ENCODE results near the gene HES4.
"Not testable (repeated sequence)": the region's sequence is repeated elsewhere in the genome, so short reads cannot be mapped to it uniquely, and the experiment has no call there.

HES4 gene

GRCh38 chr1:978069-978834, 21.6 kb downstream of the HES4 start:
- Mint-ChIP-seq H3K4me1 (ENCODE audit: low read depth) (peaks cover 5% of the 10 kb centered on the region), H3K4me3 (no peak overlapping the region), H3K27ac (no peak overlapping the region), H3K36me3 (ENCODE audit: low read depth) (no peaks in the 10 kb centered on the region), H3K27me3 (peaks cover 55% of the 10 kb centered on the region), H3K9me3 (no peaks in the 10 kb centered on the region)
- intact Hi-C loops (cut with micrococcal nuclease), result no loop called here

GRCh38 chr1:976791-977190, 23.1 kb downstream of the HES4 start:
- not testable (repeated sequence) for H3K36me3 Mint-ChIP-seq (ENCODE audit: low read depth); H3K4me3 Mint-ChIP-seq; H3K9me3 Mint-ChIP-seq; H3K4me1 Mint-ChIP-seq (ENCODE audit: low read depth); H3K27ac Mint-ChIP-seq
- intact Hi-C loops (cut with micrococcal nuclease), result loop anchor here (1.0 kb wide), 1 partner anchor 72 kb away; no protein-coding TSS in a partner anchor
- H3K27me3 Mint-ChIP-seq, result peaks cover 56% of the 10 kb centered on the region

- Mint-ChIP-seq H3K27ac (no peak overlapping the region), H3K9me3 (no peaks in the 10 kb centered on the region), H3K4me3 (no peak overlapping the region), H3K4me1 (ENCODE audit: low read depth) (peaks cover 5% of the 10 kb centered on the region), H3K27me3 (peaks cover 59% of the 10 kb centered on the region), H3K36me3 (ENCODE audit: low read depth) (no peaks in the 10 kb centered on the region)
- intact Hi-C loops (cut with micrococcal nuclease), result loop anchor here (1.0 kb wide), 1 partner anchor 72 kb away; no protein-coding TSS in a partner anchor
Measured at GRCh38 chr1:975896-976683, 23.8 kb downstream of the HES4 start.

GRCh38 chr1:975365-975764, 24.5 kb downstream of the HES4 start:
- intact Hi-C loops (cut with micrococcal nuclease), result no loop called here
- H3K27me3 Mint-ChIP-seq, result peaks cover 60% of the 10 kb centered on the region
- H3K4me1 Mint-ChIP-seq (ENCODE audit: low read depth), result peaks cover 5% of the 10 kb centered on the region
- no peak overlapping the region for H3K4me3 Mint-ChIP-seq
- no peak overlapping the region for H3K27ac Mint-ChIP-seq
- H3K36me3 Mint-ChIP-seq (ENCODE audit: low read depth), result no peaks in the 10 kb centered on the region
- H3K9me3 Mint-ChIP-seq, result no peaks in the 10 kb centered on the region

- H3K4me1 Mint-ChIP-seq (ENCODE audit: low read depth), result peaks cover 5% of the 10 kb centered on the region
- no peak overlapping the region for H3K4me3 Mint-ChIP-seq
- H3K27ac Mint-ChIP-seq, result no peak overlapping the region
- intact Hi-C loops (cut with micrococcal nuclease), result no loop called here
- peaks cover 62% of the 10 kb centered on the region for H3K27me3 Mint-ChIP-seq
- H3K9me3 Mint-ChIP-seq, result no peaks in the 10 kb centered on the region
- H3K36me3 Mint-ChIP-seq (ENCODE audit: low read depth), result no peaks in the 10 kb centered on the region
Measured at GRCh38 chr1:974687-975328, 25.1 kb downstream of the HES4 start.

GRCh38 chr1:974293-974640, 25.6 kb downstream of the HES4 start:
- H3K4me3 Mint-ChIP-seq, result no peak overlapping the region
- no peaks in the 10 kb centered on the region for H3K36me3 Mint-ChIP-seq (ENCODE audit: low read depth)
- H3K4me1 Mint-ChIP-seq (ENCODE audit: low read depth), result peaks cover 5% of the 10 kb centered on the region
- peaks cover 64% of the 10 kb centered on the region for H3K27me3 Mint-ChIP-seq
- intact Hi-C loops (cut with micrococcal nuclease), result no loop called here
- H3K27ac Mint-ChIP-seq, result no peak overlapping the region
- no peaks in the 10 kb centered on the region for H3K9me3 Mint-ChIP-seq

- peaks cover 5% of the 10 kb centered on the region for H3K4me1 Mint-ChIP-seq (ENCODE audit: low read depth)
- no peaks in the 10 kb centered on the region for H3K36me3 Mint-ChIP-seq (ENCODE audit: low read depth)
- peaks cover 65% of the 10 kb centered on the region for H3K27me3 Mint-ChIP-seq
- no peaks in the 10 kb centered on the region for H3K9me3 Mint-ChIP-seq
- H3K4me3 Mint-ChIP-seq, result no peak overlapping the region
- intact Hi-C loops (cut with micrococcal nuclease), result no loop called here
- no peak overlapping the region for H3K27ac Mint-ChIP-seq
Measured at GRCh38 chr1:973459-974292, 26.2 kb downstream of the HES4 start.

- H3K27me3 Mint-ChIP-seq, result peaks cover 69% of the 10 kb centered on the region
- intact Hi-C loops (cut with micrococcal nuclease), result no loop called here
- H3K27ac Mint-ChIP-seq, result no peak overlapping the region
Measured at GRCh38 chr1:972726-973458, 27.0 kb downstream of the HES4 start.

GRCh38 chr1:971751-972506, 28.0 kb downstream of the HES4 start:
- H3K36me3 Mint-ChIP-seq (ENCODE audit: low read depth), result no peaks in the 10 kb centered on the region
- no peak overlapping the region for H3K4me3 Mint-ChIP-seq
- intact Hi-C loops (cut with micrococcal nuclease), result no loop called here
- H3K4me1 Mint-ChIP-seq (ENCODE audit: low read depth), result peaks cover 9% of the 10 kb centered on the region
- no peaks in the 10 kb centered on the region for H3K9me3 Mint-ChIP-seq
- H3K27me3 Mint-ChIP-seq, result peaks cover 77% of the 10 kb centered on the region
- H3K27ac Mint-ChIP-seq, result no peak overlapping the region

More at GRCh38 chr1:972726-973458, 27.0 kb downstream of the HES4 start:
- peaks cover 5% of the 10 kb centered on the region for H3K4me1 Mint-ChIP-seq (ENCODE audit: low read depth)
- no peaks in the 10 kb centered on the region for H3K9me3 Mint-ChIP-seq
- H3K36me3 Mint-ChIP-seq (ENCODE audit: low read depth), result no peaks in the 10 kb centered on the region
- no peak overlapping the region for H3K4me3 Mint-ChIP-seq

GRCh38 chr1:970973-971730, 28.7 kb downstream of the HES4 start:
- no peak overlapping the region for H3K4me3 Mint-ChIP-seq
- H3K4me1 Mint-ChIP-seq (ENCODE audit: low read depth), result peaks cover 14% of the 10 kb centered on the region
- H3K9me3 Mint-ChIP-seq, result no peaks in the 10 kb centered on the region
- intact Hi-C loops (cut with micrococcal nuclease), result no loop called here
- H3K36me3 Mint-ChIP-seq (ENCODE audit: low read depth), result no peaks in the 10 kb centered on the region
- H3K27me3 Mint-ChIP-seq, result peaks cover 77% of the 10 kb centered on the region
- H3K27ac Mint-ChIP-seq, result no peak overlapping the region

- no peaks in the 10 kb centered on the region for H3K9me3 Mint-ChIP-seq
- no peak overlapping the region for H3K4me3 Mint-ChIP-seq
- peaks cover 3% of the 10 kb centered on the region for H3K36me3 Mint-ChIP-seq (ENCODE audit: low read depth)
- peaks cover 16% of the 10 kb centered on the region for H3K4me1 Mint-ChIP-seq (ENCODE audit: low read depth)
- peaks cover 73% of the 10 kb centered on the region for H3K27me3 Mint-ChIP-seq
- intact Hi-C loops (cut with micrococcal nuclease), result no loop called here
- H3K27ac Mint-ChIP-seq, result no peak overlapping the region
Measured at GRCh38 chr1:970242-970972, 29.5 kb downstream of the HES4 start.

Measured in dendritic cell treated with granulocyte-macrophage colony-stimulating factor and Interleukin-4, amounts not matched to agents 40 ng/mL and 50 ng/mL, for 4 days (primary cell).